MM.1S (cell line): ENCODE results near the gene TAF6L.

Experiments
- DNase-seq: peaks from one replicate; pipeline ENCODE4 v3.0.0-alpha.2; 2015
- H2AFZ ChIP-seq: fragments of 300-600 bp; sonication (generic); 2 replicates; pipeline ENCODE4 v1.6.0; 2016; ENCODE audit warnings: antibody characterized with exemption, low read length
- H3F3A ChIP-seq: fragments of 300-600 bp; sonication (generic); 2 replicates; pipeline ENCODE4 v1.6.1; 2016; ENCODE audit warnings: mild to moderate bottlenecking, antibody characterized with exemption, low read length, moderate library complexity, mixed read lengths; ENCODE audit not compliant: insufficient read depth
- H3K27ac ChIP-seq: fragments of 300-600 bp; sonication (generic); 2 replicates; pipeline ENCODE4 v1.5.1; 2016; ENCODE audit warnings: mild to moderate bottlenecking, low read length
- H3K27me3 ChIP-seq: fragments of 300-600 bp; sonication (generic); replicated peaks from 2 replicates; pipeline ENCODE4 v1.6.0; 2016; ENCODE audit warnings: low read length; ENCODE audit not compliant: insufficient read depth
- H3K36me3 ChIP-seq: fragments of 300-600 bp; sonication (generic); replicated peaks from 2 replicates; pipeline ENCODE4 v1.6.1; 2016; ENCODE audit warnings: mild to moderate bottlenecking, low read length, mixed read lengths; ENCODE audit not compliant: insufficient read depth
- H3K4me1 ChIP-seq: fragments of 300-600 bp; sonication (generic); 2 replicates; pipeline ENCODE4 v1.6.1; 2016; ENCODE audit warnings: low read length, mixed read lengths
- H3K4me2 ChIP-seq: fragments of 300-600 bp; sonication (generic); 2 replicates; pipeline ENCODE4 v1.6.0; 2016; ENCODE audit warnings: low read depth, low read length
- H3K4me3 ChIP-seq: fragments of 300-600 bp; sonication (generic); 2 replicates; pipeline ENCODE4 v1.5.1; 2016; ENCODE audit warnings: low read length, mixed read lengths
- H3K79me2 ChIP-seq: fragments of 300-600 bp; sonication (generic); 2 replicates; pipeline ENCODE4 v1.6.1; 2016; ENCODE audit warnings: mixed run types, low read length, mixed read lengths
- H3K9ac ChIP-seq: fragments of 300-600 bp; sonication (generic); 2 replicates; pipeline ENCODE4 v1.6.1; 2016; ENCODE audit warnings: low read length, mixed read lengths
- H3K9me2 ChIP-seq: fragments of 300-600 bp; sonication (generic); replicated peaks from 2 replicates; pipeline ENCODE4 v1.6.1; 2016; ENCODE audit warnings: mild to moderate bottlenecking, low read length, mixed read lengths; ENCODE audit not compliant: insufficient read depth
- H3K9me3 ChIP-seq: fragments of 300-600 bp; sonication (generic); replicated peaks from 2 replicates; pipeline ENCODE4 v1.6.1; 2016; ENCODE audit warnings: mild to moderate bottlenecking, low read length, mixed read lengths; ENCODE audit not compliant: insufficient read depth
- H4K20me1 ChIP-seq: fragments of 300-600 bp; sonication (generic); 2 replicates; pipeline ENCODE4 v1.6.1; 2016; ENCODE audit warnings: mild to moderate bottlenecking, low read length, moderate library complexity, mixed read lengths; ENCODE audit not compliant: insufficient read depth
- CTCF ChIP-seq: fragments of 300-600 bp; sonication (generic); IDR thresholded peaks from 2 replicates; pipeline ENCODE4 v1.5.1; 2016; ENCODE audit warnings: antibody characterized with exemption, low read length, mixed read lengths
- EZH2 ChIP-seq: fragments of 300-600 bp; sonication (generic); optimal IDR thresholded peaks from 2 replicates; pipeline ENCODE3; 2017; ENCODE audit warnings: low read depth, mild to moderate bottlenecking, antibody characterized with exemption, low read length, mixed read lengths
- EZH2phosphoT487 ChIP-seq: fragments of 300-600 bp; sonication (generic); IDR thresholded peaks from 2 replicates; pipeline ENCODE4 v1.6.1; 2018; ENCODE audit warnings: antibody characterized with exemption, low read length

The TAF6L gene

GRCh38 chr11:62796281-62796680, 25.1 kb downstream of the TAF6L start:
- no peak for DNase-seq
- no peak for TF ChIP-seq EZH2phosphoT487
- TF ChIP-seq EZH2: no peak
- TF ChIP-seq CTCF: no peak
- Histone ChIP-seq H3F3A (peaks cover 10% of the 10 kb centered on the region; the same call in 1 of the 2 replicates), H3K9me2 (no peaks in the 10 kb centered on the region), H3K4me1 (peaks cover 9% of the 10 kb centered on the region), H2AFZ (no peak overlapping the region), H3K27ac (no peak overlapping the region), H3K9ac (no peak overlapping the region), H4K20me1 (no peaks in the 10 kb centered on the region), H3K36me3 (peaks cover 14% of the 10 kb centered on the region; the same call in 1 of the 2 replicates), H3K4me3 (no peak overlapping the region), H3K79me2 (peaks cover 10% of the 10 kb centered on the region), H3K4me2 (no peak overlapping the region), H3K9me3 (no peaks in the 10 kb centered on the region), H3K27me3 (no peaks in the 10 kb centered on the region)

- Histone ChIP-seq H3K27me3 (no peaks in the 10 kb centered on the region), H3K36me3 (peaks cover 23% of the 10 kb centered on the region), H4K20me1 (no peaks in the 10 kb centered on the region), H3K4me2 (no peak overlapping the region), H3K79me2 (peaks cover 28% of the 10 kb centered on the region), H3K4me1 (0 out of 2 replicates have a peak, but pooled peaks cover 8% of the 10 kb centered on the region), H2AFZ (no peak overlapping the region), H3K27ac (no peak overlapping the region), H3F3A (no peaks in the 10 kb centered on the region), H3K9me2 (no peaks in the 10 kb centered on the region), H3K4me3 (no peak overlapping the region), H3K9me3 (no peaks in the 10 kb centered on the region), H3K9ac (no peak overlapping the region)
- no peak for DNase-seq
- no peak for TF ChIP-seq CTCF
- TF ChIP-seq EZH2: no peak
- TF ChIP-seq EZH2phosphoT487: no peak
Measured at GRCh38 chr11:62799486-62799885, 28.3 kb downstream of the TAF6L start.

- H3K27me3 ChIP-seq: no peaks in the 10 kb centered on the region
- no peak overlapping the region for H3K4me2 ChIP-seq
- peaks cover 33% of the 10 kb centered on the region for H3K79me2 ChIP-seq
- H3K4me3 ChIP-seq: no peak overlapping the region
- H3K9ac ChIP-seq: no peak overlapping the region
- no peak overlapping the region for H3K27ac ChIP-seq
- no peak overlapping the region for H2AFZ ChIP-seq
- no peaks in the 10 kb centered on the region for H4K20me1 ChIP-seq
- H3K9me2 ChIP-seq: no peaks in the 10 kb centered on the region
- H3K4me1 ChIP-seq: peaks cover 9% of the 10 kb centered on the region
- no peak for TF ChIP-seq EZH2phosphoT487
- TF ChIP-seq CTCF: no peak
- TF ChIP-seq EZH2: no peak
- peaks cover 21% of the 10 kb centered on the region for H3K36me3 ChIP-seq
- H3F3A ChIP-seq: peaks cover 5% of the 10 kb centered on the region
- H3K9me3 ChIP-seq: no peaks in the 10 kb centered on the region
- DNase-seq: no peak
Measured at GRCh38 chr11:62801071-62801470, 29.9 kb downstream of the TAF6L start.
